ENCODE data around the gene SYNC.
A peak's percentile ranks its signal among the peaks of the same experiment; 100 is the strongest.
"Not testable (repeated sequence)": the region's sequence is repeated elsewhere in the genome, so short reads cannot be mapped to it uniquely, and the experiment has no call there.

Gene SYNC

DNA sequence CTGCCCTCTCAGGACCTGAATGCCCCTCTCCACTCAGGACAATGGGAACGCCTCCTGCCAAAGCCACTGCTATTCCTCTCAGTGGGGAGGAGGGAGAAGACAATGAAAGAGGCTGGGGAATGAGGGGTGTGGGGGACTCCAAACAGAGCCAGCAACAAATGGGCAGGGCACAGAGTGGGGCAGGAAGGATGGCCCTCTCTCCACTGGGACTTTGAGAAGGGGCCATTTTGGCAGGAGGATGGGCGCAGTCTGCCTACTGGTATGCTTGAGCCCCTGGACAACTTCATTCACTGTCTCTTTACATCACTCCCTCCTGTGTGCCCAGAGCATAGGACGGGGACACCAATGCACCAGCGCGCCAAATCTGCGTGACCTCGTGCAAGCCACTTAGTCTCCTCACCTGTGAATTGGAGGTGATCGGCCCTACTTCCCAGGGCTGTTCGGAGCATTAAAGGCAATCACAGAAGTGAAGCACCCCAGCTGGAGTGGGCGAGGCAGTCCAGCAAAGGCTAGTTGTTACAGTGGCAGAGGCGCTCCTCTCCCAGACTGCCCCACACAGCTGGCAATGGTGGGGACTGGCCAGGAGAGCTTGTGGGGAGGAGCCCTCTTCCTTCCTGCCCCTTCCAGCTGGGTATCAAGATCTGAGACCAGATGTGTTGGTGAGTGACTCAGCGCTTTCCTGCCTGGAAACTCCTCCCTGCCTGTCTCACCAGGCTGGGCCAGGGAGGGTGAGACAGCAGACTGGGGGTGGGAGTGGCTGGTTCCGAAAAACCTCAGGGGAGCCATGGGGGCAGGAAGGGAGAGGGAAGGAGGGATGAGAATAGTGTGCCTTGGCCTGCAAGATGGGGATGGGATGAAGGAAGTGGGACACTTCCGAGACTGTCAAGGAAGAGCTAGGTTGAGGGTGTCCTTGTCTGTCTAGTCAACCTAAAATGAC is 22.4 kb upstream of the SYNC start:
- peak; percentile 60 for DNase-seq (ENCODE audit: low spot score)

DNA sequence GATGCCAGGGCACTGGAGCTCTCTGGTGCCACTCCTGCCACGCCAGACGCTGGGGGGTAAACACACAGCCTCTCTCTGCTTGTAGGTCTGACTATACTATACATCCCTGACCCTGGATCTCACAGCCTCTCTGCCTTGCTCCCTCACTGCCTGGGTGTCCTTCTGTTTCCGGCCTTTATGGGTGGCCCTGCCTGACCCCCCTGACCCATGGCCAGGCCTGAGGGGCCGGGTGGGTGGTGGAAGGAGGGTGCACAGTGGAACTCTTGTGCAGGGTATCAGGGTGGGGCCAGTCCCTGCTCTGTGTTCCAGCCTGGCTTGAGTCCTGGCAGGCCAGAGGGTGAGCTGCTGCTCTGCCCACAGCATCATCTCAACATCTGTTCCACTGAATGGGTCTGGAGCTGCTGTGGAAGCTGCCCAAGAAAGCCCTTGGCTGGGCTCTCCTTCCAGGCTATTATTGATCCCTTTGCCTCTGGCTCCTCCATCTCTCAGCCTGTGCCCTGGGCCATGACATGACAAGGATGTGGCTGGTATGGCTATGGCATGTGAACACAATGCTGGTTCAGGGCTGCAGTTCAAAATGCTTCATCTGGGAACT is 17.2 kb upstream of the SYNC start:
- DNase-seq (ENCODE audit: low spot score): no peak

DNA sequence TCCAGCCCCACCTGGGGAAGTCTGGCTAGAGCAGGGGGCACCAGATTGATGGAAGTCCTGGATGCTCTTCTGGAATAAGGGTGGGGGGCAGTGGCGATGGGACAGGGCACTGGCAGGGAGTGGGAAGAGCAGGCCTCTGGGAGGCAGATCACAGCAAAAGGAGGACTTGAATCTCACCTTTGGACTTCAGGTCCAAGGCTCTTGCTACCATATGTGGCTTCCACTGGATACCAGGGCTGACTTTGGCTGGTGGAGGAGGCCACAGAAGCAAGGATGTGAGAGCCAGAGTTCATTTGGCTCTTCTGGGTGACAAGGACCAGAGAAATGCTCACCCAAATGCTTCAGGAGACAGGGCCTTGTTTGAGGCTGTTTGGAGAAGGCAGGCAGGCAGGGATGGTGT is 16.0 kb upstream of the SYNC start:
- no peak for DNase-seq (ENCODE audit: low spot score)

DNA sequence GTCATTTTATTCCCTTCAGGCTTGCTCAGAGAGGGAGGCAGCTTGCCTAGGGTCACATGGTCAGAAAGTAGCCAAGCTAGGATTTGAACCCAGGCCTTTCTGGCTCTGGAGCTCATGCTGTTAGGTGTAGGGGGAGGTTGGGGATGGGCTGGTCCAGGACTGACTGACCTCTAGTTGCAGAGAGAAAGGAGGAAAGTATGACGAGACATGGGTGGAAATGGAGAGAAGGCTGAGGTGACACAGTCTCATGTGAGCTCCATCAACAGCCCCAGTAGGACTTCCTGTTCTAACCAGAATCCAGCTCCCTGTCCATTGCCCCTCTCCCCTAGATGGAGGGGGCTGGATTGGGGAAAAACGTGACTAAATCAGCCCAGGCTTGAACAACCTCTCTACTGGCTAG is 15.5 kb upstream of the SYNC start:
- no peak for DNase-seq (ENCODE audit: low spot score)

DNA sequence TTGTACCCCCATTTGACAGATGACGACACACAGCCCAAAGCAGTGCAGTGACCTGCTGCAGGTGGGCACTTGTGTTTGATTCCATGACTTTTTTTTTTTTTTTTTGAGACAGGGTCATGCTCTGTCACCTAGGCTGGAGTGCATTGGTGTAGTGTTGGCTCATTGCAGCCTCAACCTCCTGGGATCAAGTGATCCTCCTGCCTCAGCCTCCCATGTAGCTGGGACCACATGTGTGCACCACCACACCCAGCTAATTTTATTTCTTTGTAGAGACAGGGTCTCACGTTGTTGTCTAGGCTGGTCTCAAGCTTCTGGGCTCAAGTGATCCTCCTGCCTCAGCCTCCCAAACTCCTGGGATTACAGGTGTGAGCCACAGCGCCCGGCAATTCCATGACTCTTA is 14.9 kb upstream of the SYNC start:
- no peak for DNase-seq (ENCODE audit: low spot score)

DNA sequence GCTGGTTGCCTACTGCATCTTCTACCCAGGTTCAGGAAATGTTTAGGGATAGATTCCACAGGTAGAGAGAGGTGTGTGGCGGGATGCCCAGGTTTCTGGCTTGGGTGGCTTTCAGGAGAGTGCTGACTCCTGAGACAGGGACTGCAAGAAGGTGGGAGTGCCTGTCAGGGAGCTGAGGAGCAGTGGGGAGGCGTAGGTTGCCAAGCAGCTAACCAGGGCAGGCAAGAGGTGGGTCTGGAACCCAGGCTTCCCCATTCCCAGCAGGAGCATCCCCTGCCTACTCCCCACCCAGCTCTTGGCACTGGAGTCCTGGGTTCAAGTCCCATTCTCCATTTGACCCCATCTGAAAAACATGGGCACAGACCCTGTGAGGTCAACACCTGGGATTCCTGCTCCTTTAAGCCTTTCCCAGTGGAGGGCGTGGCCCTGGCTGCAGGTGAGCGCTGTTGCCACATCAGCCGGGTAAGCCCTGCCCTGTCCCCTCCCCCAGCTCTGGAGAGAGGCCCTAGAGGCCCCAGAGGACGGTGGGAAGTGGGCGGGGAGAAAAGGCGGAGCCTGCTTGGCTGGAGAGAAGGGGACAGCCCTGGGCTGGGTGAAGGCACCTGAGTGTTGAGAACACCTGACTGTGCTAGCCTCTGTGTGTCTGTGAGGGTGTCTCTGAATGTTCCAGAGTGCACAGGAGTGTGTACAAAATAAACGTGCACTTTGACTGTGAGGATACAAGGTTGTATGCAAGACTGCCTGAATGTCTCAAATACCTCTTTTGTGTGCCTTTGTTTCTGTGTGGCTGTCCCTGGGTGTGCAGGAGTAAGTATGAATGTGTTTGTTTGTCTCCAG is 14.0 kb upstream of the SYNC start:
- DNase-seq (ENCODE audit: low spot score): peak; percentile 48

DNA sequence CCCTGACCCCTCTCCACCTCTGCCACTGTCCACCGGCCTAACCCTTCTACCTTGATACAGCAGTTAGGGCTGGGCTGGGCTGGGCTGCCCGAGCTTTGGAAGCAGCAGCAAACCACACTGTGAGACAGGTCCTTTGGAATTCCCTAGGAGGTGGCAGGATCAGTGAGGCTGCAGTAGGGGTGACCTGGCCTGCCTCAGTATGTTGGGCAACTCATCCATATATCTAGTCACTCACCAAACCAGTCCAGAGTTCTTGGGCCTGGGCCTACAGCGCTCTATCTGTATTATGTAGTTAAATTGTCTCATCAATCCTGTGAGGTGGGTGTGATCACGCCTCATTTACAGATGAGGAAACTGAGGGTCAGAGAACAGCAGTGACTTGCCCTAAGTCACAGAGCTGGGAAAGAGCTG is 13.3 kb upstream of the SYNC start:
- no peak for DNase-seq (ENCODE audit: low spot score)

DNA sequence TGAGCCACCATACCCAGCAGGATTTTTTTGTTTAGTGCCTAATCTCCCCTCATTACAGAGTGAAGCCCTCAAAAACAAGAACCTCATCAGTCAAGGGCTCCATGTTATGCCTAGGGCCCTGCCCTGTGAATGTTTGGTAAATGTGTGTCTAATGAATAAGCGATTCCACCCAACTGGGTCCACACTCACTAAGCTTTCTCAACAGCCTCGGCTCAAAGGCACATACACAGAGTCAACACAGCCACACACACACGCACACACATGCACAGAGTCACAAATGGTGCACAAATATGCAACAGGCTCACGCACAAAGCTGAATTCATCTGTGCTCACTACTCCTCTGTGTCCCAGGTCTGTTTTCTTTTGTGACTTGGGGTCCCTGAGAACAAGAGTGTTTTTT is 11.7 kb upstream of the SYNC start:
- DNase-seq (ENCODE audit: low spot score): no peak

DNA sequence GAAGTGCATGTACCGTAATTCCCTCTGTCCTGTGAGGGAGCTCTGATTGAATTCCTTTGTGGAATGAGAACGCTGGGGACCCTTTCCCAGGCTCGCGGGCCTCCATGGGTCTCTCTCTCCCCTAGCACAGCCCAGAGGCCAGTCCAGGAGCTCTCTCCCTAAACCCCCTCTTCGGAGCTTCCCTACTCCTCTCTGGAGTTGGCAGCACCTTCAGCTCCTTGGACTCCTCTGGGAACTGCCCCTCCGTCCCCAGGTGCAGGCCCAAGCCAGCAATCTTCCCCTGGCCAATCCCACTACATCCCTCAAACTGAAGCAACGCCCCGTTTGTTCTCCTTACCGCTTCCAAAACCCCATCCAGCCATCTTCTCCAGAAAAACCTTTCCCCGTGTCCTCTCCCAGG is 10.5 kb upstream of the SYNC start:
- DNase-seq (ENCODE audit: low spot score): no peak

DNA sequence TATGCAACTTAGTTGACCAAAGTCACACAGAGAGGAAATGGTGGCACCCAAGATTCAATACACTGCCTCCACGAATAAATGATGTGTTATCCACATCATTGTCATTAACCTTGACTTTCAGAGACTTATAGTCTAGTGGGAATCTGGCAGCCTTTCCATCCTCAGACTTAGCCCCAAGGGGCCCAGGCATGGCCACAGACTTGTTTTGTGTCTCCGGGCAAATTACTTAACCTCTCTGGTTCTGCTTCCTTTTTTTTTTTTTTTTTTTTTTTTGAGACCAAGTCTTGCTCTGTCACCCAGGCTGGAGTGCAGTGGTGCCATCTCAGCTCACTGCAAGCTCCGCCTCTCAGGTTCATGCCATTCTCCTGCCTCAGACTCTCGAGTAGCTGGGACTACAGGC is 8.7 kb upstream of the SYNC start:
- not testable (repeated sequence) for DNase-seq (ENCODE audit: low spot score)

DNA sequence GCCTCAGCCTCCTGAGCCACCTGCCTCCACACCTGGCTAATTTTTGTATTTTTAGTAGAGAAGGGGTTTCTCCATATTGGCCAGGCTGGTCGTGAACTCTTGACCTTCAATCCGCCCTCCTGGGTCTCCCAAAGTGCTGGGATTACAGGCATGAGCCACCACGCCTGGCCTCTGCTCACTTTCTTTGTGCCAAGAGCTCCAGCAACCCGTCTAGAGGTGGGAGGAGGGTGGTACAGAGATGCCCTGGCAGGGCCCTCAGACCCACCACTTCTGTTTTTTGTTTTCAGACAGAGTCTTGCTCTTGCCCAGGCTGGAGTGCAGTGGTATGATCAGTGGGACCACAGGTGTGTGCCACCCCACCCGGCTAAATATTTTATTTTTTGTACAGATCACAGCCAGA is 6.9 kb upstream of the SYNC start:
- DNase-seq (ENCODE audit: low spot score): no peak

DNA sequence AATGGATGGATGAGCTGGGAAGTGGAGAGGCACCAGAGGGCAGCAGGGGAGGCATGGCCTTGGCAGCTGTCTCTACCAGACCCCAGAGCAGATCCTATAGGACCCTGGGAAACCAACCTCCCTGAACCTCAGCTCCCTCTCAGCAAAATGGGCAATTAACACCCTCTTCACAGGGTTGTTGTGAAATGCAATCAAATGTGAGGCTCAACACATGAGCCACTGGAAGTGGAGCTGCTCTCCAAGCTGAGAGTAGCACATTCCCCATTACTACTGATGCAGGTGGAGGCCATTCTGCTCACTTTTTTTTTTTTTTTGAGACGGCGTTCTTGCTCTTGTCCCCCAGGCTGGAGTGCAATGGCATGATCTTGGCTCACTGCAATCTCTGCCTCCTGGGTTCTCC is 6.5 kb upstream of the SYNC start:
- DNase-seq (ENCODE audit: low spot score): no peak

DNA sequence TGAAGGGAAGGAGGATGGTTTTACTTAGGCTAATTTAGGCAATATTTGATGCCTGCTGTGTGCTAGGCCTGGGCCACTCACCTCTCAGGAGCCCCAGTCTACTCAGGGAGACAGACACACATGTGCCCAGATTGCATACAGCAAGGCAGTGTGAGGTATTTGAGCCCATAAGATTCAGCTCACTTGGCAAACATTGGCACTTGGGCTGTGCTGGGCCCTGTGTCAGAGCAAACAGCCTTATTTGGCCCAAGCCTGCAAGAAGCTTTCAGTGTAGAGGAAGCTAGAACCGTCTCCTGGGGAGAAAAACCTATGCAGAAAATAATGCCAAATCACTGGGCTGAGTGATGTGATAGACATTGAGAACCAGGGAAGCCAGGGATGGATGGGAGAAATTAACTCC is 3.9 kb upstream of the SYNC start:
- no peak for DNase-seq (ENCODE audit: low spot score)

DNA sequence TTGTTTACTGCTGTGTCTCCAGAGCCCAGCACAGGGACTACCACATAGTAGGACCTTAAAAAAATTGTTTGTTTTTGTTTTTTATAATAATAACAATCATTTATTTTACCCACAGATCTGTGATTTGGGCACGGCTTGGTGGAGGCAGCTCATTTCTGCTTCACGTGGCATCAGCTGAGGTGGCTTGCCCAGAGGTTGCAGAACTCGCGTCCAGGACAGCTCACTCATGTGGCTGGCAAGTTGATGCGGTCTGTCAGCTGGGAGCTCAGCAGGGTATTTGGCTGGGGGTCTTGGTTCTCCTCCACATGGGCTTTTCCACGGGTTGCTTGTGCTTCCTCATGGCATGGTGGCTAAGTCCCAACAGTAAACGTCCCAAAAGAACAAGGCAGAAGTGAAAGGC is 2.9 kb upstream of the SYNC start:
- no peak for DNase-seq (ENCODE audit: low spot score)

DNA sequence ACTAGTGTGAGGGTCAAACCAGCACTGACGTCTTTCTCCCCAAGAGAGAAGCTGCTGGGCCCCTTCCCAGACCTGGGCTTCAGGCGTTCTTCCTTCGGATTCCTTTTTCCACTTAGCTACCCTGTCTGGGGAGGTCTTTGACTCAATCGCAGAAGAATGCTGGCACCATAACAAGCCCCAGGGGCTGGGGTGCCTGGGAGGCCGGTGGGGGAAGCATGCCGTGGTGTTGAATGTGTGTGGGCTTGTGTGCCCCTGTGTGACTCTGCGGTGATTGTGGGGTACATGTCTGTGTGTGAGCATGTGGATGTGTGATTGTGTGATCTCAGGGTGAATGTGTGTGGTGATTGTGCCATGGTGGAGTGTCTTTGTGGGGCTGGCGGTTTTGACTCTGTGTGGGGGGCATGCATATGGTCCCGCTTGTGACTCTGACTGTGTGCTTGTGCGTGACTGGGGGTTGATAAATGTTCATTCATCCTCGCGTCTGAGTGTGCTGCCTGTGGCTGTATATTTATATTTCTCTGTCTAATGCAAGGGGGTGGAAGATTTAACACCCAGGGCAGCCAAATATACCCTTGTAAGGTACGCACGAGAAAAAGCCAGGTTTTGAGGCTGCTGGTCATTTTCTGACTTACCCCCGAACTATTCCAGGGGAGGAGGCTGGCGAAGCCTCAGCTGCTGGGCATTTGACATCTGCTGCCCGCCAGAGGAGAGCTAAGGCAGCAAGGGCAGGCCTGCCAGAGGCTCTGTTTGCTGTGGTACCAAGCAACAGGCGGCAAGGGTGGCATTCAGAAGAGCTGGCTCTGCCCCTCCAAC is 1.1 kb upstream of the SYNC start:
- no peak for DNase-seq (ENCODE audit: low spot score)

DNA sequence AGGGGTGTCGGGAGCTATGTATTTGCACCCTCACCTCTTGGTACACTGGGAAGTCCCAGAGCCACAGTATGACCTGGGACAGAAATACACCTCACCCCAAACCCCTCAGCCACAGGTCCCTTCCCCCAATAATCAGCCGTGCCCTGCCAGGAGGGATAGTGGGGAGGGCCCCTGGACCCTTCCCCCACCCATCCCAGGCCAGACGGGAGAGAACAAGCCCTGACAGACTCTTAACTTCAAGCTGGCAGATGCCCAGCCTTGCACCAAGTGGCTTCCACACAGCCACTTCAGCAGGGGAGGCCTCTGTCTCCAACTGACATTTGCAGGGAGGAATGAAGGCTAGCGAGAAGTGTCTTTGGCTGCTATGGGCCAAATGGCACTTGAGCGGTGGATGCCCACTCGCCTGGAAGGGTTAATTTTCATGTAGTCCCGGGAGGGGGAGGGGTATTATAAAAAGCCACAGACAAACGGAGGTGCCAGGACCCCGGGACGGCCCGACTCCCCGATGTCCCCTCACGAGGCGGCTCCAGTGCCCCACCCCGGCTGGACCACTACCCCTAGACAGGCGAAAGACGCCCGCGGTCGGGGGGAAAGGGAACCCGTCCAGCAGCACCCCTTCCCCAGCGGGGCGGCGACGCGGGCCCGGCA is 495 bp downstream of the SYNC start:
- no peak for DNase-seq (ENCODE audit: low spot score)

DNA sequence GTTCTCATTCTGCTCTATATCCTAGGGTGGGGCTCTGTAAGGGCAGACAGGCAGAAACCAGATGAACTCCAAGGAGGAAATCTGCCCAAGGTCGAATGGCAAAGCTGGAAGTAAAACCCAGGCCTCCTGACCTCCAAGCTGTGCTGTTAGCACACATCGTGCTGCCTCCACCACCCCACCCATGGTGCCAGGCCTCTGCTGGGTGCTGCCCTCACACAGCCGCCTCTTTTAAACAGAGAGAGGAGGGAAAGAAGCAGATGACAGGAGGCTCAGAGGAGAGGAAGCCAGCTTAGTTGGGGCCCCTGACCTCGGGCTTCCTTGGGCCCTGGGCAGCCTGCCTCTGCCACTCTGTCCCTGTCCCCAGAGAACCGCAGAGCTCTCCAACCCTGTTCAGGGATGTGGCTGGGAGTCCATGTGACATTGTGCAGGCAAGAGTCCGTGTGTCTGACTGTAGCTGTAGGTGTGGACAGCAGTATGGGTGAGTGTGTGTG is 1.1 kb downstream of the SYNC start:
- no peak for DNase-seq (ENCODE audit: low spot score)

DNA sequence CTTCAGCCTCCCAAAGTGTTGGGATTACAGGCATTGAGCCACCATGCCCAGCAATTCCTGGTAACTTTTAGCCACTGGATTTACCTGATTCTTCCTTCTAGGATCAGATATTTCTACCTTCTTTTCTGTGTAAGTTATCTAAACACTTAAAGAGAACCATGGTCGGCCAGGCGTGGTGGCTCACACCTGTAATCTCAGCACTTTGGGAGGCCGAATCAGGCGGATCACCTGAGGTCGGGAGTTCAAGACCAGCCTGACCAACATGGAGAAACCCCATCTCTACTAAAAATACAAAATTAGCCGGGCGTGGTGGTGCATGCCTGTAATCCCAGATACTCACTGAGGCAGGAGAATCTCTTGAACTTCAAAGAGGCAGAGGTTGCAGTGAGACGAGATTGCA is 5.6 kb downstream of the SYNC start:
- DNase-seq (ENCODE audit: low spot score): not testable (repeated sequence)

DNA sequence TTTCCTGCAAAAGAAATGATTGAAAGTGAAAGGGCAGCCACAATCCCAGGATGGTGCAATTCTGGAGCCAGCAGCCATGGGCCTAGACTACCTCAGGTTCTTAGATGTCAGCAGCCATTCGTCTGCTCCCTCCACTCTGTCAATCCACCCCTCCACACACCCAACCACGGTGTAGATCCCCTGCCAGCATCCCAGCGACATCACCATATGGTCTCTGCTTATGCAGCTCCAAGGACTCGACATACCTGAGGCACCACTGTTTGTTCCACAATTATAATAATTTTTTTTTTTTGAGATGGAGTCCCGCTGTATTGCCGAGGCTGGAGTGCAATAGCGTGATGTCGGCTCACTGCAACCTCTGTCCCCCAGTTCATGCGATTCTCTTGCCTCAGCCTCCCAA is 6.5 kb downstream of the SYNC start:
- no peak for DNase-seq (ENCODE audit: low spot score)

DNA sequence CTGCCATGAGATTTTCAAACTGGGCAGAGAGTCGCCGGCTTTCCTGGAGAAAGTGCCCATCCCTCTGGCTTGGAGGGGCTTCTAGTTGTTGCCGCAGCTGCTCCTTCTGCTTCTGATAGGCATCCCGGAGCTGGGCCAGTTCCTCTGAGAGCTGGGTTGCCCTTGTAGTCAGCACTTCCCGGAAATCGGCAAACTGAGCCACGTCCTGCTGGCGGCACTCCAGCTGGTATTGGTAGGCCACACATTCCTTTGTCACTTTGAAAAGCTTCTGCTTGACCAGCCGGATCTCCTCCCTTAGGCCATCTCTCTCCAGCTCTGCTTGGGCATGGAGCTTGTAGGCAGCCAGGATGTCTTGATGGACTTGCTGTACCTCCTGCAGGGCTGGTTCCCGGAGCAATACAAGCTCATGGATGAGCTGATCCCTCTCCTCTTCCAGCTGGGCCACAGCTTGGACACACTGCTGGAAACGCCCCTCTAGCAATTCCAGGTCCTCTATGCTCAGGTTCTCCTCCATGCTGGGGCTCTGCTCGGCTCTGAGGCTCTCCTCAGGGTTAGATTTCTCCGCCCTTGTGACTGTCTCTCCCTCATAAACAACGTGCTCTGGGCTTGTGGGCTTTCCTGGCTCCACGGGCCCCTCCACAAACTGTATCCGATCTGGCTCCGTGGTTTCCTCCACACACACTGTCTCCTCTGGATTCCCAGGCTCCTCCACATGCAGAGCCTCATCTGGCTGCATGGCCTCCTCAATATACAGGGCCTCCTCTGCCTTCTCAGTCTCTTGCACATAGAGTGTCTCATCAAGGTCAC is 7.3 kb downstream of the SYNC start:
- DNase-seq (ENCODE audit: low spot score): no peak
